ENCODE measurements around the gene RS1.

The RS1 gene

GRCh38 chrX:18672008-18672407 is at the start of gene RS1:
Gene RS1 (minus strand): TSS chrX:18672108. CDS start chrX:18672068, 40 bp downstream.
- DNase-seq: no peak

GRCh38 chrX:18719852-18720251 is 47.9 kb upstream of the RS1 start:
- no peak for DNase-seq

- peak; percentile 30 for DNase-seq
Observed at GRCh38 chrX:18714910-18715309, 43.0 kb upstream of the RS1 start.

- no peak for DNase-seq
Observed at GRCh38 chrX:18709833-18710232, 37.9 kb upstream of the RS1 start.

GRCh38 chrX:18707426-18708049 is 35.6 kb upstream of the RS1 start, which contains the start of gene PPEF1:
Gene PPEF1 (plus strand): TSS chrX:18707645. CDS start chrX:18707781, 136 bp downstream.
- no peak for DNase-seq

GRCh38 chrX:18702362-18703195 is 30.7 kb upstream of the RS1 start:
- DNase-seq: no peak

- DNase-seq: no peak
Observed at GRCh38 chrX:18701621-18702361, 29.9 kb upstream of the RS1 start.

- DNase-seq: no peak
Observed at GRCh38 chrX:18698737-18699650, 27.1 kb upstream of the RS1 start.

GRCh38 chrX:18696653-18697052 is 24.7 kb upstream of the RS1 start:
- no peak for DNase-seq

GRCh38 chrX:18692541-18692940 is 20.6 kb upstream of the RS1 start:
- DNase-seq: no peak

- DNase-seq: no peak
Observed at GRCh38 chrX:18691431-18691830, 19.5 kb upstream of the RS1 start.

- peak; percentile 52 for DNase-seq
Observed at GRCh38 chrX:18687856-18688495, 16.1 kb upstream of the RS1 start.

GRCh38 chrX:18682979-18683387 is 11.1 kb upstream of the RS1 start:
- peak; percentile 24 for DNase-seq

GRCh38 chrX:18681996-18682395 is 10.1 kb upstream of the RS1 start:
- DNase-seq: no peak

GRCh38 chrX:18677161-18677869 is 5.4 kb upstream of the RS1 start:
- DNase-seq: peak; percentile 28

- no peak for DNase-seq
Observed at GRCh38 chrX:18676470-18676869, 4.6 kb upstream of the RS1 start.

GRCh38 chrX:18676050-18676449 is 4.1 kb upstream of the RS1 start:
- DNase-seq: no peak

- peak; percentile 62 for DNase-seq
Observed at GRCh38 chrX:18674788-18675735, 3.2 kb upstream of the RS1 start.

- no peak for DNase-seq
Observed at GRCh38 chrX:18674417-18674787, 2.5 kb upstream of the RS1 start.
